Measurements from ENCODE around the gene DOHH.
"Not testable (repeated sequence)": the region's sequence is repeated elsewhere in the genome, so short reads cannot be mapped to it uniquely, and the experiment has no call there.

The DOHH gene

DNA sequence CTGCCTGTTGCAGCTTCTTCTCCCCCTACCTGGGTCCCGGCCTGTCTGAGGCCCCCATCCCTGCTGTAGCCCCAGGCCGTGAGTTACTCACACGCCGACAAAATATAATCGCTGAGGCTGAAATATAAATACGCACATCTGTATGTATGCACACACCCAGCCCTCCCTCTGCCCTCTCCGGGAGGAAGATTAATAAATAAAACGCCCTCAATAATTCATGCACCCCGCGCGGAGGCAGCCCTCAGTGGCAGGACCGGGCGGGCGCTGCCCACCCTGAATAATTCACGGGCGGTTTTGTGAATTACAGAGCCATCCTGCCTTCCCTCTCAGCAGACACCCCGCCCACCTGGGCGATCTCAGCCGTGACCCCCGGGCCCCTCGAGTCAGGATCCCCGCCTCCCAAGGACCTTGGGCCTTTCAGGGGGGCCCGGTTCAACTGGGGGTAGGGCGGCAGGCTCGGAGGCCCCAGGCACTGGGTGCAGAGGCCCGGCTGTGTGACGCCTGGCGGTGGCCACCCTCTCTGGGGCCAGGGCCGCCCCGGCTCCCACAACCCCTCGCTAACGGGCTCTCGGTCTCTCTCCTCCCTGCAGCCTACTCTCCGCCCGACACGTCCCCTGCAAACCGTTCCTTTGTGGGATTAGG lies 44.4 kb downstream of the DOHH start:
- H3K36me3 ChIP-seq (ENCODE audit: control insufficient read depth, insufficient read depth, low read length): no peaks in the 10 kb centered on the region
- H3K27ac ChIP-seq: no peak overlapping the region
- H3K27me3 ChIP-seq (ENCODE audit: control insufficient read depth, insufficient read depth, low read length): no peaks in the 10 kb centered on the region
- H2AFZ ChIP-seq: no peak overlapping the region
- H3K9ac ChIP-seq: no peak overlapping the region
- H3K79me2 ChIP-seq: peaks cover 23% of the 10 kb centered on the region
- no peaks in the 10 kb centered on the region for H3K9me3 ChIP-seq (ENCODE audit: control insufficient read depth, low read length)
- no peak overlapping the region for H3K4me3 ChIP-seq (ENCODE audit: low read depth, low read length)
- TF ChIP-seq, protein P1, sequence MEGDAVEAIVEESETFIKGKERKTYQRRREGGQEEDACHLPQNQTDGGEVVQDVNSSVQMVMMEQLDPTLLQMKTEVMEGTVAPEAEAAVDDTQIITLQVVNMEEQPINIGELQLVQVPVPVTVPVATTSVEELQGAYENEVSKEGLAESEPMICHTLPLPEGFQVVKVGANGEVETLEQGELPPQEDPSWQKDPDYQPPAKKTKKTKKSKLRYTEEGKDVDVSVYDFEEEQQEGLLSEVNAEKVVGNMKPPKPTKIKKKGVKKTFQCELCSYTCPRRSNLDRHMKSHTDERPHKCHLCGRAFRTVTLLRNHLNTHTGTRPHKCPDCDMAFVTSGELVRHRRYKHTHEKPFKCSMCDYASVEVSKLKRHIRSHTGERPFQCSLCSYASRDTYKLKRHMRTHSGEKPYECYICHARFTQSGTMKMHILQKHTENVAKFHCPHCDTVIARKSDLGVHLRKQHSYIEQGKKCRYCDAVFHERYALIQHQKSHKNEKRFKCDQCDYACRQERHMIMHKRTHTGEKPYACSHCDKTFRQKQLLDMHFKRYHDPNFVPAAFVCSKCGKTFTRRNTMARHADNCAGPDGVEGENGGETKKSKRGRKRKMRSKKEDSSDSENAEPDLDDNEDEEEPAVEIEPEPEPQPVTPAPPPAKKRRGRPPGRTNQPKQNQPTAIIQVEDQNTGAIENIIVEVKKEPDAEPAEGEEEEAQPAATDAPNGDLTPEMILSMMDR (IDR thresholded peaks at IDR 0.05): no peak
- H3K4me1 ChIP-seq: peaks cover 8% of the 10 kb centered on the region
- no peak overlapping the region for H3K4me2 ChIP-seq (ENCODE audit: low read length)

DNA sequence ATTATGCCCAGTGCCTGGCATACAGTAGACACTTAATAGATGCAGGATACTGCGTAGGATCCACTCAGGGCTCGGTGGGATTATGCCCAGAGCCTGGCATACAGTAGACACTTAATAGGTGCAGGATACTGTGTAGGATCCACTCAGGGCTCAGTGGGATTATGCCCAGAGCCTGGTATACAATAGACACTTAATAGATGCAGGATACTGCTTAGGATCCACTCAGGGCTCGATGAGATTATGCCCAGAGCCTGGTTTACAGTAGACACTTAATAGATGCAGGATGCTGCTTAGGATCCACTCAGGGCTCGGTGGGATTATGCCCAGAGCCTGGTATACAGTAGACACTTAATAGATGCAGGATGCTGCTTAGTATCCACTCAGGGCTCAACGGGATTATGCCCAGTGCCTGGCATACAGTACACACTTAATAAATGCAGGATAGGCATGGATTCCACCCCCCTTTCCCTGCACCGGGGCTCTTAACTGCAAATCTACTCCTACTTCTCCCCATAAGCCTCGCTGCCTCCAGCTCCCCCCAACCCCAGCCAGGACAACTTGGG lies 45.0 kb downstream of the DOHH start:
- Histone ChIP-seq H3K36me3 (ENCODE audit: control insufficient read depth, insufficient read depth, low read length) (no peaks in the 10 kb centered on the region), H3K4me3 (ENCODE audit: low read depth, low read length) (no peak overlapping the region), H3K27ac (no peak overlapping the region), H3K79me2 (peaks cover 27% of the 10 kb centered on the region), H2AFZ (no peak overlapping the region), H3K4me2 (ENCODE audit: low read length) (no peak overlapping the region), H3K9ac (no peak overlapping the region), H3K4me1 (peaks cover 8% of the 10 kb centered on the region), H3K27me3 (ENCODE audit: control insufficient read depth, insufficient read depth, low read length) (no peaks in the 10 kb centered on the region), H3K9me3 (ENCODE audit: control insufficient read depth, low read length) (no peaks in the 10 kb centered on the region)
- TF ChIP-seq, protein P1 (IDR thresholded peaks at IDR 0.05): no peak

DNA sequence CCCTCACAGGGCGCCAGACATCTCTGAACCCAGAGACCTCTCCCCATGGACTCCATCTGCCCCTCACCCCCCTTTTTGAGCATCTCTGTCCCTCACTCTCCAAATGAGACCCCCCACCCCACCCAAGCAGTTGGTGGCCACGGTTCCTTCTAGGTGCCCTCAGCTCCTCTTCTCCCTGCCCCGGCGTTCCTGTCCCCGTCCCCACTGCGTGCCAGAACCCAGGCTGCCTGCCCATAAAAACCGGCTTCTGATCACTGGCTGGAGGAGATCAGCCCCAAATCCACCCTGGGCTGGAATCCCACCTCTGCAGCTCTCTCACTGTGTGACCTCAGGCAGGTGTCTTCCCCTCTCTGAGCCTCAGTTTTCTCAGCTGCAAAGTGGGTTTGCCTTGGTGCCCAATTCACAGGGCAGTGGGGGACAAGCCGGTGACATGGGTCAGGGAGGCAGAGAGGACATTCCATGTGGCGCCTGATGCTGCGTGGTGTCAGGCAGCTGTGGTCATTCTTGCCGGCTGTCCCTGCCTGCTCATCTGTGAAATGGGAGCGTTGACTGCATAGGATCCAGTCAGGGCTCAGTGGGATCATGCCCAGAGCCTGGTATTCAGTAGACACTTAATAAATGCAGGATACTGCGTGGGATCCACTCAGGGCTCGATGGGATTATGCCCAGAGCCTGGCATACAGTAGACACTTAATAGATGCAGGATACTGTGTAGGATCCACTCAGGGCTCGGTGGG lies 45.6 kb downstream of the DOHH start:
- Histone ChIP-seq H3K36me3 (ENCODE audit: control insufficient read depth, insufficient read depth, low read length) (no peaks in the 10 kb centered on the region), H3K79me2 (peaks cover 27% of the 10 kb centered on the region), H2AFZ (no peak overlapping the region), H3K9me3 (ENCODE audit: control insufficient read depth, low read length) (no peaks in the 10 kb centered on the region), H3K4me3 (ENCODE audit: low read depth, low read length) (no peak overlapping the region), H3K27me3 (ENCODE audit: control insufficient read depth, insufficient read depth, low read length) (no peaks in the 10 kb centered on the region), H3K9ac (no peak overlapping the region), H3K4me2 (ENCODE audit: low read length) (no peak overlapping the region), H3K4me1 (peaks cover 8% of the 10 kb centered on the region), H3K27ac (no peak overlapping the region)
- TF ChIP-seq, protein P1 (IDR thresholded peaks at IDR 0.05): no peak

DNA sequence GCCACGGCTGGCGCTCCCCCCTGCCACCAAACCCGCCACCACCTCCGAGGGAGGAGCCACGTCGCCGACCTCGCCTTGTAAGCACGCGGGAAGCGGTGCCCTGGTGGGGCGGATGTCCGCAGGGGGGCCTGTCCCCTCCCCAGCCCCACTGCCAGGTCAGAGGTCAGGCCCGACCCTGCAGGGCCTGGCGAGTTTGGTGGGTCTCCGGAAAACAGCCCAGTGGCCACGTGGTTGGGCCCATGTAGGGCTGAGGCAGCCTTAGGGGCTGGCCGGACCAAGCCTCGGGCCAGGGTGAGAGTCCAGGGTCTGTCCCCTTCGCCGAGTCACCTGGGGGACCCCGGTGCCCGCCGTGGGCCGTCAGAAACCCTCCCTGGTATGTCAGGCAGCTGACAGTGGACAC lies 46.6 kb downstream of the DOHH start:
- Histone ChIP-seq H3K9ac (no peak overlapping the region), H3K79me2 (peaks cover 33% of the 10 kb centered on the region), H3K4me3 (ENCODE audit: low read depth, low read length) (no peak overlapping the region), H3K27me3 (ENCODE audit: control insufficient read depth, insufficient read depth, low read length) (no peaks in the 10 kb centered on the region), H3K9me3 (ENCODE audit: control insufficient read depth, low read length) (no peaks in the 10 kb centered on the region), H3K27ac (no peak overlapping the region), H3K4me2 (ENCODE audit: low read length) (no peak overlapping the region), H3K36me3 (ENCODE audit: control insufficient read depth, insufficient read depth, low read length) (no peaks in the 10 kb centered on the region), H3K4me1 (no peaks in the 10 kb centered on the region), H2AFZ (no peak overlapping the region)
- TF ChIP-seq, protein P1 (IDR thresholded peaks at IDR 0.05): no peak

DNA sequence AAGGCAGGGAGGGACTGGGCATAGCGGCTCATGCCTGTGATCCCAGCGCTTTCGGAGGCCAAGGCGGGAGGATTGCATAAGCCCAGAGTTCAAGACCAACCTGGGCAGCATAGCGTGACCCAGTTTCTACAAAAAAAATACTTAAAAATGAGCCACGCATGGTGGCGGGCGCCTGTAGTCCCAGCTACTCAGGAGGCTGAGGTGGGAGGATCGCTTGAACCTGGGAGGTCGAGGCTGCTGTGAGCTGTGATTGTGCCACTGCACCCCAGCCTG lies 47.6 kb downstream of the DOHH start:
- not testable (repeated sequence) for H3K4me3 ChIP-seq (ENCODE audit: low read depth, low read length); H3K27me3 ChIP-seq (ENCODE audit: control insufficient read depth, insufficient read depth, low read length); H3K9ac ChIP-seq; H3K4me1 ChIP-seq; H3K27ac ChIP-seq; H3K4me2 ChIP-seq (ENCODE audit: low read length); H3K9me3 ChIP-seq (ENCODE audit: control insufficient read depth, low read length); H2AFZ ChIP-seq; H3K36me3 ChIP-seq (ENCODE audit: control insufficient read depth, insufficient read depth, low read length)
- H3K79me2 ChIP-seq: peaks cover 40% of the 10 kb centered on the region
